Osteocyte (in vitro differentiated cells): ENCODE measurements around the gene POC1A. TPM values are rescaled to one million over a fixed set of nuclear protein-coding genes. Genes with fewer than 3 reads are reported as not detected.

Experiments used
- DNase-seq: peaks from one replicate; pipeline ENCODE4 v3.0.0; 2021; ENCODE audit warnings: mixed read lengths; ENCODE audit not compliant: unreplicated experiment; ENCODE audit errors: extremely low spot score
- H3K27ac Mint-ChIP-seq: one replicate; pipeline ENCODE4 v1.8.0; 2021; ENCODE audit warnings: mild to moderate bottlenecking, mixed read lengths; ENCODE audit not compliant: unreplicated experiment
- H3K27me3 Mint-ChIP-seq: one replicate; pipeline ENCODE4 v1.8.0; 2021; ENCODE audit warnings: mixed read lengths; ENCODE audit not compliant: unreplicated experiment
- H3K36me3 Mint-ChIP-seq: one replicate; pipeline ENCODE4 v1.8.0; 2021; ENCODE audit warnings: mixed read lengths; ENCODE audit not compliant: unreplicated experiment
- H3K4me1 Mint-ChIP-seq: one replicate; pipeline ENCODE4 v1.8.0; 2021; ENCODE audit warnings: mixed read lengths; ENCODE audit not compliant: unreplicated experiment
- H3K4me3 Mint-ChIP-seq: one replicate; pipeline ENCODE4 v1.8.0; 2021; ENCODE audit warnings: mild to moderate bottlenecking, moderate library complexity, mixed read lengths; ENCODE audit not compliant: unreplicated experiment
- H3K9me3 Mint-ChIP-seq: one replicate; pipeline ENCODE4 v1.8.0; 2021; ENCODE audit warnings: mixed read lengths; ENCODE audit not compliant: unreplicated experiment
- CTCF ChIP-seq: fragments of 200-600 bp; sonication (generic); IDR thresholded peaks from 2 replicates; pipeline ENCODE4 v1.5.0; 2021; ENCODE audit warnings: antibody characterized with exemption, mild to moderate bottlenecking, moderate library complexity
- total RNA-seq: library from RNA; stranded (reverse); gene quantifications from 2 replicates; pipeline ENCODE4 v1.2.1, GENCODE V29; 2021

Gene POC1A
- total RNA-seq, 1 donor from 2014 or later: 5.1 TPM

GRCh38 chr3:52069855-52070254 is 84.4 kb downstream of the POC1A start:
- H3K4me1 Mint-ChIP-seq: peaks cover 50% of the 10 kb centered on the region
- H3K36me3 Mint-ChIP-seq: no peaks in the 10 kb centered on the region
- no peak for TF ChIP-seq CTCF
- no peaks in the 10 kb centered on the region for H3K9me3 Mint-ChIP-seq
- H3K27me3 Mint-ChIP-seq: no peaks in the 10 kb centered on the region
- peak overlapping the region; percentile 14 for H3K27ac Mint-ChIP-seq
- H3K4me3 Mint-ChIP-seq: no peak overlapping the region
- DNase-seq: no peak

- no peak for DNase-seq
- Mint-ChIP-seq H3K27ac (no peak overlapping the region), H3K4me3 (no peak overlapping the region), H3K36me3 (no peaks in the 10 kb centered on the region), H3K4me1 (peaks cover 53% of the 10 kb centered on the region), H3K27me3 (no peaks in the 10 kb centered on the region), H3K9me3 (no peaks in the 10 kb centered on the region)
- TF ChIP-seq CTCF: no peak
Measured at GRCh38 chr3:52069135-52069534, 85.1 kb downstream of the POC1A start.

DNA sequence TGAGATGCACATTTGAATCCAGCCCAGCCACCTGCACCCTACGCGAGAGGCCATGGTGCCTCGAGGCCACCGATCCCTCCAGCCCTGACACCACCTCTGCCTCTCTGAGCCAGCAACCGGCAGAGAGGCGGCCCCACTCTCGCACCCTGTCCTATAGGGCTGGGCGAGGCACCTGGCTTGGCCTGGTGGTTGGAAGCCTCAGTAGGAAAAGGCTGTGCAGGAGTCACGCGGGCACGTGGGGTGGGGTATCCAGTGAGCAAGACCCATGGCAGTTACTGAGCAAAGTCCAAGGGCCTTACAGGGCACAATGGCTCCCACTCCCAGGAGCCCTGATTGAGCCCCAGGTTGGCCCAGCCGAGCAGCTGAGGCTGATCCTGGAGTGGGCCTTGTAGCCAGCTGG is 85.5 kb downstream of the POC1A start:
- Mint-ChIP-seq H3K4me3 (no peak overlapping the region), H3K36me3 (no peaks in the 10 kb centered on the region), H3K27ac (no peak overlapping the region), H3K4me1 (peaks cover 56% of the 10 kb centered on the region), H3K27me3 (no peaks in the 10 kb centered on the region), H3K9me3 (no peaks in the 10 kb centered on the region)
- DNase-seq: no peak
- TF ChIP-seq CTCF: no peak

DNA sequence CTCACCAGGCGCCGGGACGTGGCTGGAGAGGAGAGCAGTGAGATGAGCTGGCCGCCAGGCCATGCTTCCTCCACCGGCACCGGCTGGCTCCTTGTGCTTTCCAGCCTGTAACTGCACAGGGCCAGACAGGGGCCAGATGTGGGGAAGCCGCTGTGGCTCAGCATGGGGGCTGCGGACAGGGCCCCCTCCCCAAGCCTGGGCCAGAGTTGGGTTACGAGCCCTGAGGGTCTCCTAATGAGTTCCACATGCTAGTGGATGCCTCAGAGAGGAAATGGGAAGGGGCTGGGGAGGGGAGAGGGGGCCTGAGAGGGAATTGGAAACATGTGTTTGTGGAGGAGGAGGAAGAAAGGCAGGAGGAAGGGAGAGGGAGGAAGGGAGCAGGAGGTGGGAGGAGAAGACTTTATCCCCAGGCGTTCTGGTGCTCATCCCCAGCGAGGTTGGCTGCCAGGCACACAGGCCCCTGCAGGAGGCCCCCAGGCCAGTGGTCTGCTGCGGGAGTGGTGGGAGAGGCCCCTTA is 86.1 kb downstream of the POC1A start:
- Mint-ChIP-seq H3K27ac (peak overlapping the region; percentile 65), H3K9me3 (no peaks in the 10 kb centered on the region), H3K4me1 (peaks cover 61% of the 10 kb centered on the region), H3K36me3 (no peaks in the 10 kb centered on the region), H3K4me3 (no peak overlapping the region), H3K27me3 (no peaks in the 10 kb centered on the region)
- TF ChIP-seq CTCF: no peak
- DNase-seq: peak; percentile 88

DNA sequence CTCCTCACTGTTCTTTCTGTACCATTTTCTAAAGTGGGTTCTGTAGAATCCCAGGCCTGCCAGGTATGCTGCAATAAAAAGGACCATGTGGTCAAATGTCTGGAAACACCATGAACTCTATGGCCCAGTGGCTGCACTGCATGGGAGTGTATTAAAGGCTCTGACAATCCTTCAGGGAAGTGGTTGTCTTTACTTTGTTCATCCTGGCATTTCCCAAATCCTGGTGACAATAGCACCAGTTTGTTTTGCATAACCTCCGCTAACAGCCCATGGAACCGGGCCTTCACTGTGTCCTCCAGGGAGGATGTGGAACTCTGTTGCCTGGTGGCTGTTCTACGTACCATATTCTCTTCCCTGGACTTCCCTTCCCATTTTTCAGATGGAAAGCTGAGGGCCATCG is 86.7 kb downstream of the POC1A start:
- no peak for DNase-seq
- Mint-ChIP-seq H3K4me3 (no peak overlapping the region), H3K4me1 (peaks cover 66% of the 10 kb centered on the region), H3K36me3 (no peaks in the 10 kb centered on the region), H3K27ac (peak overlapping the region; percentile 65), H3K9me3 (no peaks in the 10 kb centered on the region), H3K27me3 (no peaks in the 10 kb centered on the region)
- TF ChIP-seq CTCF: no peak
